Islet precursor cell (in vitro differentiated cells): Measurements from ENCODE around the gene MT1B.
A peak's percentile ranks its signal among the peaks of the same experiment; 100 is the strongest.

Experiments
- DNase-seq: peaks from one replicate; pipeline ENCODE4 v3.0.0-alpha.2; 2018

MT1B gene

GRCh38 chr16:56651586-56651985 is at the start of gene MT1B:
MT1B (plus strand) TSS chr16:56651886; CDS start chr16:56651954, 68 bp downstream.
- no peak for DNase-seq

- peak; percentile 85 for DNase-seq
These were observed 48.1 kb upstream of the MT1B start for GRCh38 chr16:56603589-56603988.

- no peak for DNase-seq
These were observed 46.7 kb upstream of the MT1B start for GRCh38 chr16:56604966-56605365.

- no peak for DNase-seq
These were observed 46.2 kb upstream of the MT1B start for GRCh38 chr16:56605475-56605874.

GRCh38 chr16:56606071-56606475 is 45.6 kb upstream of the MT1B start:
- no peak for DNase-seq

- DNase-seq: peak; percentile 56
These were observed 45.1 kb upstream of the MT1B start for GRCh38 chr16:56606476-56607108.

GRCh38 chr16:56607109-56607618 is 44.5 kb upstream of the MT1B start:
- DNase-seq: peak; percentile 93

GRCh38 chr16:56607675-56608042 is 44.0 kb upstream of the MT1B start:
- DNase-seq: no peak

GRCh38 chr16:56608043-56608875 is 43.4 kb upstream of the MT1B start, which contains the start of gene MT2A:
MT2A (plus strand) TSS chr16:56608584; CDS start chr16:56608656, 72 bp downstream.
- peak; percentile 97 for DNase-seq

- peak; percentile 63 for DNase-seq
These were observed 42.7 kb upstream of the MT1B start for GRCh38 chr16:56608876-56609462.

GRCh38 chr16:56609463-56609921 is 42.2 kb upstream of the MT1B start:
- DNase-seq: peak; percentile 56

GRCh38 chr16:56610017-56610608 is 41.6 kb upstream of the MT1B start:
- DNase-seq: peak; percentile 70

- no peak for DNase-seq
These were observed 41.0 kb upstream of the MT1B start for GRCh38 chr16:56610609-56611111.

- DNase-seq: no peak
These were observed 40.3 kb upstream of the MT1B start for GRCh38 chr16:56611281-56611833.

GRCh38 chr16:56613706-56614105 is 38.0 kb upstream of the MT1B start:
- no peak for DNase-seq

- DNase-seq: no peak
These were observed 37.1 kb upstream of the MT1B start for GRCh38 chr16:56614549-56614991.

GRCh38 chr16:56615353-56615752 is 36.3 kb upstream of the MT1B start:
- DNase-seq: no peak

- peak; percentile 49 for DNase-seq
These were observed 35.0 kb upstream of the MT1B start for GRCh38 chr16:56616608-56617211.

- DNase-seq: peak; percentile 86
These were observed 34.2 kb upstream of the MT1B start for GRCh38 chr16:56617212-56618085.

- no peak for DNase-seq
These were observed 33.5 kb upstream of the MT1B start for GRCh38 chr16:56618138-56618537.

GRCh38 chr16:56620339-56620897 is 31.3 kb upstream of the MT1B start:
- DNase-seq: no peak
